Esophagus squamous epithelium (tissue), 4 donors: Measurements from ENCODE around the gene VAPA.

Experiments
- CTCF ChIP-seq, 6 experiments: fragments of 450-650 bp in 4 of 6; fragments of 200-600 bp in 2 of 6; sonication (generic) in 2 of 6; IDR thresholded peaks; one replicate each; pipeline ENCODE4 v1.5.1; 2016 to 2019; ENCODE audit warnings: antibody characterized with exemption in 6 of 6, mild to moderate bottlenecking in 4 of 6, moderate library complexity in 4 of 6
- POLR2A ChIP-seq, 4 donors: fragments of 450-650 bp; IDR thresholded peaks; one replicate each; pipeline ENCODE4 v1.6.1; 2017; ENCODE audit warnings: antibody characterized with exemption in 4 of 4, mild to moderate bottlenecking in 4 of 4, moderate library complexity in 3 of 4

GRCh38 chr18:9900699-9901098 is 13.1 kb upstream of the VAPA start:
- TF ChIP-seq CTCF (IDR thresholded peaks at IDR 0.05) = no peak
- no peak for TF ChIP-seq POLR2A (IDR thresholded peaks at IDR 0.05)
